ENCODE data around the gene NPM3. TPM values are rescaled to one million over a fixed set of nuclear protein-coding genes. Genes with fewer than 3 reads are reported as not detected.
"Not testable (repeated sequence)": the region's sequence is repeated elsewhere in the genome, so short reads cannot be mapped to it uniquely, and the experiment has no call there.

Gene NPM3
- total RNA-seq, 1 donor from 2014 or later: 63.6 TPM

DNA sequence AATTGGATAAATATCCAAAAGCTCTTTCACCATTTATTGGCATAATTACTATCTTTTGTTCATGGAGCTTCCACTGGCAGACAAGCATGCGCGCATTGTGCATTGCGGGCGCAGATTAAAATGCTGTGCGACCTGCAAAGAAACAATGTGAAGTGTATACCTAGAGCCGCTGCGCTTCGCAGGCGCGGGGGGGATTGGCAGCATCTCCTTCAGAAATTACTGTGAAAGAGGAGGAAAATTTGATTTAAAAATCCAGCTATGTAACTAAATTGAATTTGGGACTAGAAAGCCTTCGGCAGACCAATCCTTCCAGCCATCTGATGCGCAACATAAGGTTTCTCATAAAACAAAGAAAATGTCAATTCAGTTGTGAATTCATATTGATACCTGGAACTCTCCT lies 10.3 kb upstream of the NPM3 start:
- H3K27ac Mint-ChIP-seq: no peak overlapping the region
- peaks cover 45% of the 10 kb centered on the region for H3K36me3 Mint-ChIP-seq

DNA sequence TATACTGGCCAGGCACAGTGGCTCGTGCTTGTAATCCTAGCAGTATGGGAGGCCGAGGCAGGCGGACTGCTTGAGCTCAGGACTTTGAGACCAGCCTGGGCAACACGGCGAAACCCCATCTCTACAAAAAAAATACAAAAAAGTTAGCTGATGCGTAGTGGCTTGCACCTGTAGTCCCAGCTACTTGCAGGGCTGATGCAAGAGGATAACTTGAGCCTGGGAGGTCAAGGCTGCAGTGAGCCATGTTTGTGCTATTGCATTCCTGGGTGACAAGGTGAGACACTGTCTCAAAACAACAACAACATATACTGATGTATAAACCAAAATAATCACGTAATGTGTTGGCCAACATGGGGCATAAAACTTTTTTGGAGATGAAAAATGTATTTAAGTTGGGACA lies 6.4 kb upstream of the NPM3 start:
- peaks cover 37% of the 10 kb centered on the region for H3K36me3 Mint-ChIP-seq
- TF ChIP-seq, protein P1, sequence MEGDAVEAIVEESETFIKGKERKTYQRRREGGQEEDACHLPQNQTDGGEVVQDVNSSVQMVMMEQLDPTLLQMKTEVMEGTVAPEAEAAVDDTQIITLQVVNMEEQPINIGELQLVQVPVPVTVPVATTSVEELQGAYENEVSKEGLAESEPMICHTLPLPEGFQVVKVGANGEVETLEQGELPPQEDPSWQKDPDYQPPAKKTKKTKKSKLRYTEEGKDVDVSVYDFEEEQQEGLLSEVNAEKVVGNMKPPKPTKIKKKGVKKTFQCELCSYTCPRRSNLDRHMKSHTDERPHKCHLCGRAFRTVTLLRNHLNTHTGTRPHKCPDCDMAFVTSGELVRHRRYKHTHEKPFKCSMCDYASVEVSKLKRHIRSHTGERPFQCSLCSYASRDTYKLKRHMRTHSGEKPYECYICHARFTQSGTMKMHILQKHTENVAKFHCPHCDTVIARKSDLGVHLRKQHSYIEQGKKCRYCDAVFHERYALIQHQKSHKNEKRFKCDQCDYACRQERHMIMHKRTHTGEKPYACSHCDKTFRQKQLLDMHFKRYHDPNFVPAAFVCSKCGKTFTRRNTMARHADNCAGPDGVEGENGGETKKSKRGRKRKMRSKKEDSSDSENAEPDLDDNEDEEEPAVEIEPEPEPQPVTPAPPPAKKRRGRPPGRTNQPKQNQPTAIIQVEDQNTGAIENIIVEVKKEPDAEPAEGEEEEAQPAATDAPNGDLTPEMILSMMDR (conservative IDR thresholded peaks at IDR 0.05): no peak

More for the DNA sequence above, 10.3 kb upstream of the NPM3 start:
- Mint-ChIP-seq H3K27me3 (no peaks in the 10 kb centered on the region), H3K9me3 (no peaks in the 10 kb centered on the region), H3K4me1 (ENCODE audit: unreplicated experiment) (no peaks in the 10 kb centered on the region), H3K4me3 (no peak overlapping the region)
- TF ChIP-seq, protein P1 (conservative IDR thresholded peaks at IDR 0.05): no peak
- DNase-seq (ENCODE audit: extremely low spot score, unreplicated experiment): no peak

DNA sequence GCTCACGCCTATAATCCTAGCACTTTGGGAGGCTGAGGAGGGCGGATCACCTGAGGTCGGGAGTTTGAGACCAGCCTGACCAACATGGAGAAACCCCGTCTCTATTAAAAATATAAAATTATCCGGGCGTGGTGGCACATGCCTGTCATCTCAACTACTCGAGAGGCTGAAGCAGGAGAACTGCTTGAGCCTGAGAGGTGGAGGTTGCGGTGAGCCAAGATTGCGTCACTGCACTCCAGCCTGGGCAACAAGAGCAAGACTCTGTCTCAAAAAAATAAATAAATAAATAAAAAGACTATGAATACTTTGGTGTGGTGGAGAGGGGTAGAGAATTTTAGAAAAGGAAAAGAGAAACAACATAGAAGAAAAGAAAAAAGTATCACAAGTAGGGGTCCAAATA lies 6.0 kb upstream of the NPM3 start:
- not testable (repeated sequence) for H3K4me3 Mint-ChIP-seq; H3K27me3 Mint-ChIP-seq; H3K27ac Mint-ChIP-seq; H3K9me3 Mint-ChIP-seq; H3K4me1 Mint-ChIP-seq (ENCODE audit: unreplicated experiment); DNase-seq (ENCODE audit: extremely low spot score, unreplicated experiment)
- peaks cover 34% of the 10 kb centered on the region for H3K36me3 Mint-ChIP-seq

More for the DNA sequence above, 6.4 kb upstream of the NPM3 start:
- Mint-ChIP-seq H3K27me3 (no peaks in the 10 kb centered on the region), H3K4me1 (ENCODE audit: unreplicated experiment) (peaks cover 2% of the 10 kb centered on the region), H3K4me3 (no peak overlapping the region), H3K9me3 (no peaks in the 10 kb centered on the region), H3K27ac (no peak overlapping the region)
- DNase-seq (ENCODE audit: extremely low spot score, unreplicated experiment): no peak

DNA sequence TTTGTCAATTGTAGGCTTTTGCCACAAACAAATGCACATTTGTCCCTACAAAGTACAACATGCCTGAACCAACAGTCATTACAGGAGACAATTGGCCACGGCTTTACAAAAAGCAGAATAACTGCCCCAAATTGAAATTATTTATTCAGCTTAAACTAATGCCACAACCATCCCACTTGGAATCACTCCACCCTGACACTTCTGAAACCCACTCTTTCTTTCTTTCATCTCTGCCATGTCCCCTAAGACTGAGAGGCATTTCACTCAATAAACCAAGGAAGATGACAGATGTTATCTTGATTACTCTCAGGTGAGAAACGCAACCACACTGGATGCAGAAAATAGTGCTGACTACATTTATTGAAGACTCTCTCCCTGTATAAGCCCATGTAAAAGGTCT lies 2.6 kb upstream of the NPM3 start:
- peak overlapping the region; percentile 10 for H3K27ac Mint-ChIP-seq

DNA sequence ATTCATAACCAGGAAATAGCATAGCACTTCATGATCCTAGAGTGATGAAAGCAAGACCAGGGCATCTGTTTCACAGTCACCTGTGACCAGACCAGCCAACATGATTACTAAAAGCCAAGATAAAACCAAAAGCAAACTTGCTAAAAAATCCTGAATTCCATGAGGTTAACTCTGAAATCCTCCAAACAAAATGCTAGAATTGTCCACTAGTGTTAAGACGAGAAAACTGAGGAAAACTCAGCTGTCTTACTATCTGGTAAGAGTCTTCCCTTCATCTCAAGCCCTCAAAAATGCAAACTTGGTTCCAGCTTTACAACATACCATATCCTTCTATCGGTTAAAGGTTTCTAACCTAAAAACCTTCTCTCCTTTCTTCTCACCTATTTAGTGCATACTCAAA lies 1.3 kb upstream of the NPM3 start:
- peaks cover 20% of the 10 kb centered on the region for H3K36me3 Mint-ChIP-seq
- peaks cover 32% of the 10 kb centered on the region for H3K4me1 Mint-ChIP-seq (ENCODE audit: unreplicated experiment)
- TF ChIP-seq, protein P1 (conservative IDR thresholded peaks at IDR 0.05): no peak
- no peaks in the 10 kb centered on the region for H3K9me3 Mint-ChIP-seq
- peak overlapping the region; percentile 99 for H3K4me3 Mint-ChIP-seq
- H3K27me3 Mint-ChIP-seq: peaks cover 12% of the 10 kb centered on the region
- DNase-seq (ENCODE audit: extremely low spot score, unreplicated experiment): no peak
- H3K27ac Mint-ChIP-seq: peak overlapping the region; percentile 93

More for the DNA sequence above, 2.6 kb upstream of the NPM3 start:
- Mint-ChIP-seq H3K4me3 (no peak overlapping the region), H3K36me3 (peaks cover 20% of the 10 kb centered on the region), H3K4me1 (ENCODE audit: unreplicated experiment) (peaks cover 32% of the 10 kb centered on the region), H3K27me3 (peaks cover 3% of the 10 kb centered on the region), H3K9me3 (no peaks in the 10 kb centered on the region)
- TF ChIP-seq, protein P1 (conservative IDR thresholded peaks at IDR 0.05): no peak
- DNase-seq (ENCODE audit: extremely low spot score, unreplicated experiment): no peak

DNA sequence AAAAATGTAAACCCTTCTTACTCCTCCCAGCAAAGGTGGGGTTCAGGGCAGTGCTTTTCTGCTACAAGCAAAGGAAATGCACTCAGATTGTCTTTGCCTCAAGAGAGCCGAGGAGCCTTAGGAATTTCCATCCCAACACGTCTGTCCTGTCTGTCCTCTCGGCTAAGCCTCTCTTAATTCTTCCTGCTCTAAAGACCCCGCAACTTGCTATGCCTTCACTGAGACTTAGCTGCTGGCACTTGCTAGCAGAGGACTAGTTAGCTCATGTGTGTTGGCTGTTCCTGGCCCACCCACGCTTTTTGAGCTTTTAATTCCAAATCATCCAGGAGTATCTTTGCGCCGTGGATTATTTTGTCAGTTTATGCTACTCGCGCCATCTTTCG lies 481 bp upstream of the NPM3 start:
- TF ChIP-seq, protein P1 (conservative IDR thresholded peaks at IDR 0.05): no peak
- Mint-ChIP-seq H3K4me3 (peak overlapping the region; percentile 99), H3K4me1 (ENCODE audit: unreplicated experiment) (peaks cover 36% of the 10 kb centered on the region), H3K27ac (peak overlapping the region; percentile 93), H3K27me3 (peaks cover 18% of the 10 kb centered on the region), H3K36me3 (peaks cover 25% of the 10 kb centered on the region), H3K9me3 (no peaks in the 10 kb centered on the region)
- no peak for DNase-seq (ENCODE audit: extremely low spot score, unreplicated experiment)
